ENCODE measurements around the gene LLCFC1.

DNA sequence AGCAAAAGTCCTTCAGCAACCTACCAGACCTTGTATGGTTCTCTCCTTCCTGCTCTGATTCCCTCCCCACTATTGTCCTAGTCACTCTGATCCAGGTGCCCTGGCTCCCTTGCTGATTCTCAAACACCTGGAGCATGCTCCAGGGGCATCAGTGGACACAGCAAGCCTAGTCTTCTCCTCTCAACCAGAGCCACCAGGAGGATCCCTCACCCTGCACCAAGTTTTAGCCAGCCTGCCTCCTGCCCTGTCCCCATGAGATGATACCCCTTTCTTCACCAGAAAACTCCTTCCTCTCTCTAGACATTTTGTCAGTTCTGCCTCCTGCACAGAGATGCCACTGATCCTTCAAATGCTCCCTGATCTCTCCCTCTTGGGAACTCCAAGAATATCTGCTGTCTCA is 11.0 kb downstream of the LLCFC1 start:
- no peak for TF ChIP-seq POLR2A (IDR thresholded peaks at IDR 0.05; ENCODE audit: low read depth, low read length)
- no peak for TF ChIP-seq POLR2AphosphoS5 (IDR thresholded peaks at IDR 0.05; ENCODE audit: low read depth, low read length)
- no peak for TF ChIP-seq TAF1 (IDR thresholded peaks at IDR 0.05; ENCODE audit: low read depth, low read length)
- no peak for TF ChIP-seq SPI1 (IDR thresholded peaks at IDR 0.05; ENCODE audit: low read depth, low read length)
- TF ChIP-seq POU2F2 (IDR thresholded peaks at IDR 0.05; ENCODE audit: low read depth, low read length): no peak
- TF ChIP-seq PAX5 (IDR thresholded peaks at IDR 0.05; ENCODE audit: insufficient read depth, low read length, severe bottlenecking): no peak
